ENCODE measurements around the gene TEPSIN. TPM values are rescaled to one million over a fixed set of nuclear protein-coding genes. Genes with fewer than 3 reads are reported as not detected.

The TEPSIN gene
- total and polyA plus RNA-seq, 2 donors (not counting 1 experiment from before 2014, with no cell fraction given) = 5.6 to 11.2 TPM

GRCh38 chr17:81197831-81198490 lies 40.9 kb downstream of the TEPSIN start:
- Histone ChIP-seq H3K4me3 (replicated peaks in 1 of 4; ENCODE audit: control extremely low read depth in 1 of 4, insufficient read depth in 1 of 4, low read depth in 3 of 4, low read length in 4 of 4) (no peak overlapping the region), H4K20me1 (ENCODE audit: control insufficient read depth, extremely low read depth, insufficient read depth, low read length) (no peaks in the 10 kb centered on the region), H3K4me2 (ENCODE audit: extremely low read depth, insufficient read depth, low read length) (no peak overlapping the region), H3K79me2 (ENCODE audit: control insufficient read depth, insufficient read depth, low read length) (no peaks in the 10 kb centered on the region), H3K27me3 (ENCODE audit: control insufficient read depth, insufficient read depth, low read length) (no peaks in the 10 kb centered on the region), H3K4me1 (ENCODE audit: control insufficient read depth, extremely low read depth, insufficient read depth, low read length) (no peaks in the 10 kb centered on the region), H3K9me3 (ENCODE audit: control insufficient read depth, insufficient read depth, low read depth, low read length) (no peaks in the 10 kb centered on the region), H2AFZ (ENCODE audit: low read length) (no peak overlapping the region), H3K27ac (ENCODE audit: insufficient read depth, low read length) (no peak overlapping the region), H3K36me3 (ENCODE audit: control insufficient read depth, insufficient read depth, low read length) (no peaks in the 10 kb centered on the region), H3K9ac (ENCODE audit: insufficient read depth, low read length) (no peak overlapping the region)
- no peak for DNase-seq (ENCODE audit: low read depth in 2 of 2)
- TF ChIP-seq EZH2 (IDR thresholded peaks at IDR 0.05; ENCODE audit: low read length, missing control alignments) (no peak), CTCF (conservative IDR thresholded peaks at IDR 0.05 in 1 of 2, IDR thresholded peaks at IDR 0.05 in 1 of 2; ENCODE audit: low read depth in 1 of 2, low read length in 2 of 2) (no peak)

- no peaks in the 10 kb centered on the region for H3K9me3 ChIP-seq (ENCODE audit: control insufficient read depth, insufficient read depth, low read depth, low read length)
- no peak overlapping the region for H3K9ac ChIP-seq (ENCODE audit: insufficient read depth, low read length)
- H3K36me3 ChIP-seq (ENCODE audit: control insufficient read depth, insufficient read depth, low read length) = no peaks in the 10 kb centered on the region
- DNase-seq (ENCODE audit: low read depth in 2 of 2) = no peak
- no peaks in the 10 kb centered on the region for H4K20me1 ChIP-seq (ENCODE audit: control insufficient read depth, extremely low read depth, insufficient read depth, low read length)
- no peak overlapping the region for H3K4me2 ChIP-seq (ENCODE audit: extremely low read depth, insufficient read depth, low read length)
- no peaks in the 10 kb centered on the region for H3K4me1 ChIP-seq (ENCODE audit: control insufficient read depth, extremely low read depth, insufficient read depth, low read length)
- H3K27ac ChIP-seq (ENCODE audit: insufficient read depth, low read length) = no peak overlapping the region
- no peak overlapping the region for H2AFZ ChIP-seq (ENCODE audit: low read length)
- H3K27me3 ChIP-seq (ENCODE audit: control insufficient read depth, insufficient read depth, low read length) = no peaks in the 10 kb centered on the region
- TF ChIP-seq EZH2 (IDR thresholded peaks at IDR 0.05; ENCODE audit: low read length, missing control alignments) = no peak
- no peaks in the 10 kb centered on the region for H3K79me2 ChIP-seq (ENCODE audit: control insufficient read depth, insufficient read depth, low read length)
- no peak overlapping the region for H3K4me3 ChIP-seq (replicated peaks in 1 of 4; ENCODE audit: control extremely low read depth in 1 of 4, insufficient read depth in 1 of 4, low read depth in 3 of 4, low read length in 4 of 4)
Observed at GRCh38 chr17:81197409-81197795, 41.5 kb downstream of the TEPSIN start.

DNA sequence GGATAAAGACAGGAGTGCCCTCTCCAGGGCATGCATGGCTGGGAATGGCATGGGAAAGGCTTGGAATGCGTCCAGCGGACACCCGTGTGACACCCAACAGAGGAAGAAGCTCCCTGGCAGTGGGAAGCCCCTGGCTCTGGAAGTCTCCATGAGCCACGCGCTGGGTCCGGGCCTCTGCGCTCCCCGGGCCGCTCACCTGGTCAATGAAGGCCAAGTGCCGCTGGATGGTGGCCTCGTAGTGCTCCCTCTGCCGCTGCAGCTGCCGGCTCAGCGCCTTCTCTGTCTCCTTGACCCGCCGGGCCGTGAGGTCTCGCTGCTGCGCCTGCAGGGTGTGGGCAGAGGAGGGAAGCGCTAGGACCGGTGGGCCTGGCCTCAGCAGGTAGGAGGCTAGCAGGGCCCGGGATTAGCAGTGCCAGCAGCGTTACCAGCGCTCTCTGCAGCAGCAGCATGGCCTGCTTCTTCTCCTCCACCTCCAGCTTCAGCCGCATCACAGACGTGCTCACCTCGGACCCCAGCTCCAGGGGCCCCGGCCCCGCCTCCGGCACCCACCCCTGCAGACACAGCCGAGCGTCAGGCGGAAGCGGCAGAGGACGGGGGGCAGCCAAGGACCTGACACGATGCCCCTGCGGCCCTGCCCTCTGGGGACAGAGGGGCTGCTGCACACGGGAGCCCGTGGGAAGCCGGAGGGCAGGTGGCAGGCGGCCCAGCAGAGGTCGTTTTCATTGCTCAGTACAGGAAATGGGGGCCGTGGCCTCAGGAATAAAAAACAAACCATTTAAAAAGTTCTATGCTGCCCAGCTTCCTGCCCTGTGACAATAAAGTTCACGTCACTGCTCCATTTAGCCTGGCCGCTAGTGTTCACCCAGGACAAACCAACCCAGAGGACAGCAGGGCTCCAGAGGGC lies 42.1 kb downstream of the TEPSIN start:
- no peak overlapping the region for H3K27ac ChIP-seq (ENCODE audit: insufficient read depth, low read length)
- H3K4me1 ChIP-seq (ENCODE audit: control insufficient read depth, extremely low read depth, insufficient read depth, low read length) = no peaks in the 10 kb centered on the region
- H3K27me3 ChIP-seq (ENCODE audit: control insufficient read depth, insufficient read depth, low read length) = no peaks in the 10 kb centered on the region
- no peak overlapping the region for H3K4me3 ChIP-seq (replicated peaks in 1 of 4; ENCODE audit: control extremely low read depth in 1 of 4, insufficient read depth in 1 of 4, low read depth in 3 of 4, low read length in 4 of 4)
- H3K9me3 ChIP-seq (ENCODE audit: control insufficient read depth, insufficient read depth, low read depth, low read length) = no peaks in the 10 kb centered on the region
- no peaks in the 10 kb centered on the region for H3K36me3 ChIP-seq (ENCODE audit: control insufficient read depth, insufficient read depth, low read length)
- no peak overlapping the region for H3K4me2 ChIP-seq (ENCODE audit: extremely low read depth, insufficient read depth, low read length)
- no peak for DNase-seq (ENCODE audit: low read depth in 2 of 2)
- no peak for TF ChIP-seq EZH2 (IDR thresholded peaks at IDR 0.05; ENCODE audit: low read length, missing control alignments)
- TF ChIP-seq CTCF (conservative IDR thresholded peaks at IDR 0.05 in 1 of 2, IDR thresholded peaks at IDR 0.05 in 1 of 2; ENCODE audit: low read depth in 1 of 2, low read length in 2 of 2) = no peak
- H3K79me2 ChIP-seq (ENCODE audit: control insufficient read depth, insufficient read depth, low read length) = no peaks in the 10 kb centered on the region
- H2AFZ ChIP-seq (ENCODE audit: low read length) = no peak overlapping the region
- no peak overlapping the region for H3K9ac ChIP-seq (ENCODE audit: insufficient read depth, low read length)
- no peaks in the 10 kb centered on the region for H4K20me1 ChIP-seq (ENCODE audit: control insufficient read depth, extremely low read depth, insufficient read depth, low read length)

Measured in fibroblast of lung (primary cell).